LNCAP (cell line): ENCODE measurements around the gene SIGLEC7.

ENCODE experiments used
- CTCF ChIP-seq: fragments of 450-650 bp; IDR thresholded peaks from 2 replicates; pipeline ENCODE4 v1.5.1; 2017; ENCODE audit warnings: mild to moderate bottlenecking

Gene SIGLEC7

GRCh38 chr19:51164215-51164614 lies 22.1 kb downstream of the SIGLEC7 start:
- TF ChIP-seq CTCF = no peak

GRCh38 chr19:51166846-51167490 lies 24.9 kb downstream of the SIGLEC7 start:
- no peak for TF ChIP-seq CTCF

GRCh38 chr19:51168564-51169282 lies 26.6 kb downstream of the SIGLEC7 start:
- no peak for TF ChIP-seq CTCF

- TF ChIP-seq CTCF = peak; percentile 87
These were observed 27.3 kb downstream of the SIGLEC7 start for GRCh38 chr19:51169283-51169918.

GRCh38 chr19:51172223-51172622 lies 30.1 kb downstream of the SIGLEC7 start:
- no peak for TF ChIP-seq CTCF

GRCh38 chr19:51173681-51174080 lies 31.6 kb downstream of the SIGLEC7 start:
- TF ChIP-seq CTCF = no peak

GRCh38 chr19:51179256-51179655 lies 37.2 kb downstream of the SIGLEC7 start:
- TF ChIP-seq CTCF = no peak
